GM12864 (cell line): Measurements from ENCODE around the gene TMEM219.

Experiments used
- DNase-seq: peaks from one replicate; pipeline ENCODE4 v3.0.0-alpha.2; 2011; ENCODE audit warnings: low read depth
- H3K4me3 ChIP-seq: 2 replicates; pipeline ENCODE4 v1.5.1; 2011; ENCODE audit warnings: mild to moderate bottlenecking, low read depth, low read length, control low read depth
- CTCF ChIP-seq: IDR thresholded peaks from 2 replicates; pipeline ENCODE4 v1.5.1; 2011; ENCODE audit warnings: low read depth, mild to moderate bottlenecking, moderate library complexity, low read length, control low read depth, inconsistent platforms; ENCODE audit errors: missing control alignments

Gene TMEM219

GRCh38 chr16:29987371-29988085 lies 25.6 kb downstream of the TMEM219 start:
- no peak overlapping the region for H3K4me3 ChIP-seq
- TF ChIP-seq CTCF = no peak
- DNase-seq = no peak

GRCh38 chr16:29988346-29989075 lies 26.6 kb downstream of the TMEM219 start:
- no peak for DNase-seq
- no peak for TF ChIP-seq CTCF

GRCh38 chr16:29989111-29989858 lies 27.4 kb downstream of the TMEM219 start:
- H3K4me3 ChIP-seq = no peak overlapping the region
- no peak for TF ChIP-seq CTCF
- no peak for DNase-seq

More at GRCh38 chr16:29988346-29989075, 26.6 kb downstream of the TMEM219 start:
- H3K4me3 ChIP-seq = no peak overlapping the region

GRCh38 chr16:29990034-29990433 lies 28.2 kb downstream of the TMEM219 start:
- DNase-seq = no peak
- no peak for TF ChIP-seq CTCF

GRCh38 chr16:29990883-29991570 lies 29.1 kb downstream of the TMEM219 start:
- no peak overlapping the region for H3K4me3 ChIP-seq
- TF ChIP-seq CTCF = no peak
- DNase-seq = no peak

More at GRCh38 chr16:29990034-29990433, 28.2 kb downstream of the TMEM219 start:
- no peak overlapping the region for H3K4me3 ChIP-seq

GRCh38 chr16:29991571-29991904 lies 29.7 kb downstream of the TMEM219 start:
- H3K4me3 ChIP-seq = no peak overlapping the region
- no peak for DNase-seq
- no peak for TF ChIP-seq CTCF
